HG02970 (cell line): ENCODE results near the gene C1orf116.

Source experiments
- ATAC-seq: cut with Tn5 transposase; IDR thresholded peaks from one replicate; pipeline ENCODE4 v1.9.1; 2021; ENCODE audit warnings: mild to moderate bottlenecking, moderate library complexity, moderate number of reproducible peaks; ENCODE audit not compliant: unreplicated experiment, low FRiP score

Gene C1orf116

DNA sequence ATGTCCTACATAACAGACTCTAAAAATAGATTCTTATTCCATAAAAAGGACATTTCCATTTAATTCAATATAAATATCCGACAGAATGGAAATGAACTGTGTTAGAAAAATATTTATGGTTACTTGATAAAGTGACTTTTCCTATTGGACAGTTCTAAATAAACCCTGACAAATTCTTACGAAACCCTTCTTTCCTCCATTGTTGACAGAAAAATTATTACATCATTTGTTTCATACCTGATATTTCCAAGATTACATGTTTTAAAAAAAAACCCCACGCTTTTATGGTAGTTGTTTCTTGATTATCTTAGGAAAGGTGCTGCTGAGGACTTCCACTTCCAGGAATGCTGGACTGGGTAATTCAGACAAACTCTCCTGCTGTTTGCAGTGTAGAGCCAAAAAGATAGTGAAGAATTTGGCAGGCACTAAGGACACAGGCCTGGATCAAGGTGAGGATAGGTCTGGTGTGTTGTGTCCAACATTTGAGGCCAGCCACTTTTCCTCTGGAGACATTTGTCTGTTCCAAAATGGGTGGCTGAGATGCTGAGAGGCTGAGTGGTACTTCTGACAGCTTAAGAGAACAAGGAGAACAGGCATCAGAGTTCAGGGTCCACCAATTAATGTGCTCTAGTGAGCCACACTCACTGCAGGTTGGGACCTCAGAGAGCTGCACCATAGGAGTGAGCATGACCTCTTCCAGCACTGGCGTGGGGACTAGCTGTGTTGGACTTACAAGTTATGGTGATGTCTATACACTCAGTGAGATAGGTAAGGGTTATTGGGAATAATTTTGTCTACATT is 7.0 kb upstream of the C1orf116 start:
- ATAC-seq, result no peak

DNA sequence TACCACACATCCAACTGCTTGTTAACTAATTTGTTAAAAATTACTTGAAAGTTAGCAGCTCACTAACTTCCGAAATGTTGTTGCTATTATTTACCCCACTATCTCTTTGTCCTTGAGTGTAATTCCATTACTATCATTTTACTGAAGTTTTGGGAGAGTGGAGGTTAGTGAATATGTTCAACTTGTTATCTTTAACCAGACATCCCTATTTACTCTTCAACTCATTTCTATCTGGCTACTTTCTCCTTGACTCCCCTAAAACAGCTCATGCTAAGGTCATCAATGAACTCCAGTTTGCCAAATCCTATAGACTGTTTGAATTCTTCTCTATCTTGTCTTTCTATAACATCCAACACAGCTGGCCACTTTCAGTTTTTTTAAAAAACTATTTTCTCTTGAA is 4.3 kb upstream of the C1orf116 start:
- no peak for ATAC-seq

DNA sequence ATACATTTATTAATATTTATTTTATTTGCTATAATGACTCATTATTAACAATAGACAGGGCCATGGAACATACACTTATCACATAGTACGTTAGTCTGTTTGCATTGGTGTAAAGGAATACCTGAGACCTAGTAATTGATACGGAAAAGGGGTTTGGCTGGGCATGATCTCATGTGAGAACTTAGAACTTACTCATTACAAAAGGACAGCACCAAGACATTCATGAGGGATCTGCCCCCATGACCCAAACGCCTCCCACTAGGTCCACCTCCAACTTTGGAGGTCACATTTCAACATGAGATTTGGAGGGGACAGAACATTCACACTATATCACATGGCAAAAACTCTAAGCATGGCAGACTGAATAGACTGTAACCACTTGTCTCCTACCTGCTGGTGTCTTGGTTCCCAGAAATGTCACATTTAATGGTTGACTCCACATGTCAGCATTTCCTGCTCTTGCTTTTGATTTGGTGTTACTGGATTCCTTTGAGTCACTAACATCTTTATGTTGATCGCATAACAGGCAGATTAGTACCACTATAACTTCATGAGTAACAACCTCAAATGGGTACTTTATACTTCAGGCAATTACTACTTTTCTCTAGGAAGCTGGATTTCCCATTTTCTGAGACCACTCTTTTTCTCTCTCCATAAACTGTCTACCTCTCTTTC is 3.5 kb upstream of the C1orf116 start:
- ATAC-seq, result no peak

DNA sequence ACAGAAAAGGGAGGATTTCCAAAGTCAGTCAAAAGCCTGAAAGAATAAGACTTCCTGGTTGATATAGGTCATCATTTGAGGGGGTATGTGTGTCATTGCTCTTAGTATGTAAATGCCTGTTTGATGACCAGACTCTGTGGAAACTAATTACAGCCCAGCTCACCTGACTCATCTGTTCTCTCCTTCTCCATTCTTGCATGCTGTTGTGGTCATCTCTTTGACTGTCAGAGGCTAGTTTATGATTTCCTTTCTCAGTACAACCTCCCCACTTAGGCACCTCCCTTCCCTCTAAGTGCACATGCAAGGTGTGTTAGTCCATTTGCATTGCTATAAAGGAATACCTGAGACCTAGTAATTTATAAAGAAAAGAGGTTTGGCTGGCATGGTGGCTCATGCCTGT is 2.4 kb upstream of the C1orf116 start:
- no peak for ATAC-seq

DNA sequence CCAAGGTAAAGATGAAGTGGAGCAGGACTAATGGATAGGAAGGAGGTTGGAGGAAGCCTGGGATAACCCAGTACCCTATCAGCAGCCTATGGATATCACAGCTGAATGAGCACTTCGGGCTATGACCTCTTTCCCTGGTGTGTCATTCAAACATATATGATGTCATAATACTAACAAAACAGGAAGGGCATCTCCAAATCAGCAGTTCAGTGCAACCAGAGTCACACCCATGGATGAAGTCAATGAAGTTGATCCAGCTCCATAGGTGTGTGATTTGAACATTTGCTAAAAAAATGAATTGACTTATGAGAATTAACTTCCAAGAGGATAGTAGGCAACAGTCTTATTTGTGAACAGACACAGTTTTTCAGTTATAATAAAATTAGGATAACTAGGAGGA is 1.7 kb upstream of the C1orf116 start:
- ATAC-seq, result no peak

DNA sequence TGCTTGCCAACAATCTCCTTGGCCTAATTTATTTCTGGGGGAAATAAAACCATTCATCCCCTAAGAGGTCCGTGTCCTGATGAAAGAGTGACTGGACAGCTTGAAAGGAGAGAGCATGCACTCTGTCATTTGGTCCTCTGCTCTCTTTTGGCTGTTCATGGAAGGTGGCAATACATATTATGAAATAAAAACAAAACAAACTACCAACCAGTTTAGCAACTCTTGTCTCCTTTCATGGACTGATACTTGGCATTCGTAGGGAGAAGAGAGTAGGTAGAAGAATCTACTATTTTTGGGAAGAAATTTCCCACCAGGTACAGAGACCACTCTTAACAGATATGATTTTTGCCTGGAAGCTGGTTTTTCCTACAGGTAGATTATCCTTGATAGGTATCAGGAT is 746 bp upstream of the C1orf116 start:
- no peak for ATAC-seq

DNA sequence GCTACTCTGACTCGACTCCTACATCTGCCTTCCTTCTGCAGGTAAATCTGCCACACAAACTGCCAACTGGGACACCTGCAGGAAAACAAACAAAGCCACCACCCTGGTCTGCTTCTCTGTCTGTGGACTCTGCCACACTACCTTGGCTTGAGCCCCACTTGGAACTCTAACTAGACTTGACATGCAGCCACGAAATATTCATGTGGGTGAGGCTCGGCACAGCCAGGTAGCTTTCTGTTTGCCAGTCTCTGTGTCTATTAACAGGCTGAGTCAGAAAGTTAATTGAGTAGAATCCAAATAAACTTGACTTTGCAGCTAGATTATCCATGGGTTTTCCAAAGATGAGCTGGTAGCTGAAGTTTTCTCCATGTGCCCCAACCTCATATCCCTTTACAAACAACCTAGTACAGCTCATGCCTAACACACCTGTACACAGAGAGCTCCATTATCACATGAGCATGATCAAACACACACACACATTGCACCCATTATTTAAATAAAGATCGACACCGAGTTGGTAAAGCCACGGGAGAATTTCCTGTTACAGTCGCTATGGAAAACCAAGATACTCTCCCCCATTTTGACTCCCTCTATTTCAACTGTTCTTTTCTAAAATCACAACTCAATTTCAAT is 808 bp downstream of the C1orf116 start:
- no peak for ATAC-seq

DNA sequence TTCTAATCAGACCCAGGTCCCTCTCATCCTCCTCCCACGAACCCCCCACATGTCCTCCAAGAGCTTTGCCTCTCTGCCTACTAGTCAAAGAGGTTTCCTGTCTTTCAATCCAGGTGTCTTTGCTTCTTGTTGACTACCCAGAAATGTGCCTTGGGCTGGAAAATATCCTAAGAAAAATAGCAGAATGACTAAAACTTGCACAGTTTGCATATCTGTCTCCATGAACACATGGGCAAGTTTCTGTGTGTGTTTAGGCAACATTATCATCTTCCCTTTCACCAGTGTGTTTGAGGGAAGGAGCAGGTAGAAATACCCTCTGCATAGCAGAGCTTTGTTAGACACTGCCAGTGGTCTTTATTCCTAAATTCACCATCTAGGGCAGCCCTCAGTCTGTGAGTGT is 1.5 kb downstream of the C1orf116 start:
- no peak for ATAC-seq

DNA sequence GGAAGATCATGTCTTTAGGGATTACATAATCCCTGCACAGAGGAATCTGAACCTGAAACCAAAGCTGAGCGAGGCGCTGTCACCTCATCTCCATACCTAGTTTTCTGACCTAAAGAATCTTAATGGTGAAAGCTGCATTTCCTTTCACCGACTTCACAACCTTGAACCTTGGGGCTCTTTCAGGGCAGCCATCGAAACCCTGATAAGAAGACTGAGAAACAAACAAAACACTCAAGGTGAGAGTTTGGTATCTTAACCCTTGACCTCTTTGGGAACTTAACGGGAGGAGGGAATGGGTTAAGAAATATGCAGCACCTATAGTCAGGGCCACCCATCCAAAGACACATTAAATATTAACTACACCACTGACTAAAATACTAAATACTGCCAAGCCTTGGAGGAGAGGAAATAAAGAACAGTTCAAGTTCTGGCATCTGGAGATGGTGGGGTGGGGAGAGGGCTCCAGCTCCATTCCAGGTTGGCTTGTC is 2.0 kb downstream of the C1orf116 start:
- ATAC-seq, result no peak

DNA sequence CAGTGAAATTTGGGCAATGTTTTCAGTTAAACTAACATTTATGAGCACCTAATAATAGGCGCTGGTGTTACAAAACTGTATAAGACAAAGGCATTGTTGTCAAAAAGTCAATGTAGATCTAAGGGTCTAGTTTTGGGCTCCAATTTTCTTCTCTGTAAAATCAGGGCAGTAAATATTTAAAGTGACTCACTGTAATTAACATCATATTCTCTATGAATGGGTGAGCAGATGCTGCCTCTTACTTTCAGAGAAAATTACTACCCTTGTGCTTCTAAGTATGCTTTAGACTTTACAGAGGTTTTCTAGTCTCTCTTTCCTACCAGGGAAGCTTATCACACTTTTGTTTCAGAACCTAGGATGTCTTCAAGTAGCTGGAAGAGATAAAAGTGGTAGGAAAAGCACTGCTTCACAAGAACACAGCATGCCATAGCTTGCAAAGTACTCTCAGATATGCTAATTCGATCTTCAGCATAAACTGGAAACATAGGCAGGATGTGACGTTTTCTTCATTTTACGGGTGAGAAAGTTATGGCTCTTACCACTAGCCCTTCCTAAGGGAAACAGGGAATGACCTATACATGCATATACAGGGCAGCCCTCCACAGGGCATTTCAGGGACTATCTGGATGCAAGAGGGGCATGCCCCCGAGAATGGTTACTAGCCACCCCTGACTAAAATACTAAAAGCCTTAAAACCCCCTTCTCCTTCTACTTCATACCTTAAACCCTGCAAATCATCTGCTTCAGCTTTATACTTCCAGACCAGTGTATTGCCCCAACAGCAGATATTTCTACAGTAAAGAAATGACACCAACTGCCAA is 2.6 kb downstream of the C1orf116 start:
- ATAC-seq, result no peak

DNA sequence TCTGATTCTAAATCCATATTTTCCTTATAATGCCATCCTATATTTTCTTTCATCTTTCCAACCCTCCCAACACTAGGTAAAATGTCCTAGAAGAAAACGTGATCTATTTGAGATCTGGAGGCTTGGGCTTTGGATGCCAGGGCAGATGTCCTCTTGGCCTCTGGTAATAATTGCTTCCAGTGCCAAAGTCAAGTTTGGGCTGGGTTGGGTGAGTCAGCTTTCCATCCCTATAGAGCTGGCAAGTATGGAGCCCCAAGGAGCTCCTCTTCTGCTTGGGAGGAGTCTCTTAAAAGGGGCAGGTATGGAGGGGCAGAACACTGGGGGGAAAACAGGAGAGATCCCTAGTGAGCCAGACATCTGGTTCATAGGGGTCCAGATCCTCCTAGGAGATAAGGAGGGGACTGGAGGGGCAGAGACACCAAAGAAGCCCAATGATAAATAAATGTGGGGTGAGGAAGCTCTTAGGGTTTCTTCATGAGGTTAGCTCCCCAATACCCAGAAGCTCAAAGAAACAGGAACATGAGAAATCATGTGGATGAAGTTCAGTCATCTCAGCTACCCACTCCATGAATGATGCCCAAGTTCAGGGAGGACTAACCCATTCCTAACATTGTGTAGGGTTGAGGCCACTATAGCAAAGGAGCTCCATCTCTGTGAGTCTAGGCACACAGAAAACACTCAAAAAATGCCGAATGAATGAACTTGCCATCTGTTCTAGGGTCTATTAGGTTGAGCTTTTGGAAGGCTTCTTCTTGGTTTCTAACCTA is 3.5 kb downstream of the C1orf116 start:
- no peak for ATAC-seq

DNA sequence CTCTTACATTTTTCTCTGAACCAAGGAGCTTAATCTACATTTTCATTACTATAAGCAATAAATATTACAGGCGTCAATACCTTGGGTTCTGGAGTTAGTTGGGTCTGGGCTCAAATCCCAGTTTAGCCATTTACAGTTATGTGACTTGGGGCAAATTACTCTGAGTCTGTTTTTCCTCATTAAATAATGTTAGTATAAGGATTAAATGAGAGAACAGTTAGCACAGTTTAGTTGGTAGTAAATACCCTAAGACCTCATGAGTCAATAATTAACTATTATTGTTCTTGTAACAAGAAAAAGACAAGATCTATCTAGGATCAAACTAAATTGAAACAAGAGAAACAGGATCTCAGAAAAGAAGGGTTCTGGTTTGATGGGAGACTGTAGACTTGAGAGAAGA is 4.6 kb downstream of the C1orf116 start:
- ATAC-seq, result no peak

DNA sequence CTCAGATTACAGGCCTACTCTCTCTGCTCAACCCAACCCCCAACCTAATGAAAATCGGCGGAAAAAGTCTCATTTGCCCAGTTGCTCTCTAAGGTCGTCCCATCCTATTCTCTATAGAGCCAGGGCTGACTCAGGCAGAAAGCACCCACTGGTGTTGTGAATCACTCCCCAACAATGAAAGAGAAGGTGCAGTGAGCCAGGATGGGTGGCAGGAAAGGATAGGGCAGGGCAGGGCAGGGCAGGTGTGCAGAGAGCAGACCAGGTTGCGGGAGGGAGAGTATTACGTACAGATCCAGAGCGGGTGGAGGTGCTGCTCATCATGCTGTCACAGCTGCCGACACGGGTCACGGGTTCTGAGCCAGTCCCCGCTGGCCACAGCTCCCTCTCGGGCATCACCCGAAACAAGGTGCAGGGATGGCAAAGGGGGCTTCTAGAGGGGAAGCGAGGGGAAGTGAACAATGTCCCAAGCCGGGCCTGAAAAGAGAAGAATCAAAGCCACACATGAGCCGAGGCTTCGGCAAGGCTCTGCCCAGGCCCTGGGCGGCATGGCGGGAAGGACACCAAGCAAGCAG is 5.3 kb downstream of the C1orf116 start:
- ATAC-seq, result no peak

DNA sequence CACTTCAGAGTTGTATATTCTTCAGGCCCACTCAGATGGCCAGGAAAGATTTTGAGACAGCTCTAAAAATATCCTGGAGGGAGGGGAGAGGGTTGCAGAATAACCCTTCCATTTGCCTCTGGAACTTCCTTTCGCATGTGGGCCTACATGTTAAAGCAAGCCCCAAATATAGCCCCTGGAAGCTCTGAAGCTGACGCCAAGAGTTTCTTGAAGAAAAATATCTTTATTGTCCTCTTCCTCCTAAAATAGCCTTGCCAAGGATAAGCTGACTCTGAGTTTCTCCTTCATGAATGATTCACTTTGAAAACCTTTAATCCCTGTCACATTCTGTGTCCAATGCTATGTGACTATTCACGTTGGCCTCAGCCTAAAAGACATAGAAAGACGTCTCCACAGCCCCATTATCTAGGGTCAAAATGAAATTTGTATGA is 6.4 kb downstream of the C1orf116 start:
- no peak for ATAC-seq

DNA sequence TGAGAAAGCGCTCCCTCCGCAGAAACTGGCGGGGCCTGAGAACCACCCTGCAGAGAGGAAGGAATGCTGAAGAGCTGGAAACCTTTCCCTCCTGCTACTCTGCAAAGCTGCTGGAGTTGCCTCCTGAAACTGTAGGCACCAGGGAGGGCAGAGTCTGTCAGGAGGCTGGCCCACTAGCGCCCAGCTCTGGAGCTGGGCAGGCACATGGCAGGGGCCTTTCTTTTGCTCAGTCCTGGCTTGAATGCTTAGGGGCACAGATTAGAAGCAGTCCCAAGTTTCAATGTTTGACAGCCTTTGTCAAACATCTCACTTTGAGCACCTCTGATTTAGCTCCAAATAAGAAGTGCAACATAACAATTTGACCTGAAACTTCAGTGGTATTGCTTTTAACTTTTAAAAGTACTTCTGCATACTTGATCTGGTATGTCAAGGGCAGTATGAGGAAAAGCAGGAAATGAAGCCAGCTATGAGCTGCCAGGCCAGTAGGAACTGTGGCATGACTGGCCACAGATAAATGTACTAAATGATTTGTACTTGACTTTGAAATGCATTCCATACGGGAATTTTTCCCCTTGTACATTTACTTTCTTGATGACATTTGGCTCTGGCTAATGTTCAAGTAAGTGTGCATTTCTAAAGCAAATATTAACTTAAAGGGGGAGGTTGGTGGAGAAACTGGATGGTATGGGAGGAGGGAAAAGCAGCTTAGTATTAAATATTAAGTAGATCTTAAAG is 7.2 kb downstream of the C1orf116 start:
- ATAC-seq, result no peak

DNA sequence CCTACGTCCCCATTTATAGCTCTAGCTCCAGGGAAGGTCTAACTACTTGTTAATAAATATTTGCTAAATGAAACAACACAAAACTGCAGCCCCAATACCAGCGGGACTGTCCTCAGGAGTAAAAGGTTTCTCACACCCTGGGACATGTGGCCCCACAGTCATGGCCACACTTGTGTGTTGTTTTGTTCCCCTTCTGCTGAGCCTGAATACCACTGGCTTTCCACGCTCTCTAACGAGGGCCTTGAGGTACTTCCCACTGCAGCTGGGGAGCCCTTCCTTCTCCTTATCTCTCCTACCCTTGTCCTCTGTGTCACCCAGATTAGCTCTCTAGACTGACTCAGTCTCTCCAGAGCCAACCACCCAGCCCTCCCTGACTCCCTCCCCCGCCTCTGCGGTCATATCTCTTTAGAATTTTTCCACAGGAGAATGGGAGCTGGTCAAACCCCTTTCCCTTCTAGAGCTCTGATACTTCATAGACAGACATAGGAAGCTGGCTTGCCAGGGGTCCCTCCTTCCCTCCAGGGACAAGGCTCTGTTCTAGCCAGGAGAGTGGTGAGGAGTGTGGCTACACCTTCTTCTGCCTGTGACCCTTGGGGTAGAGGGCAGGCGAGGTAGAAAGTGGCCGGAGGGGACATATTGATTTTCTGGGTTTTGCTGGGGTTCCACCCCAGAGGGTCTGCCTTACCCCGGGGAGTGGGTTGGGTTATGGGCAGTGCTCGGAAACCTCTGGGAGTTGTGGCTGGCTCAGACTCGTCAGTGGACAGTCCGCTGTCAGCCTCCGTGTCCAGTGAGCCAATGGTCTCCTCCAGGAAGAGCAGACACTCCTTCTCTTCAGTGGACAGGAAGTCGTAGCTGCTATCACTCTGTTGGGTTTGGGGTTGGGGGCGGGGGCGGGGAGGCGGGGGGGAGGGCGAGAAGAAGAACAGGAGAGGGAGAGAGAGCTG is 8.1 kb downstream of the C1orf116 start:
- no peak for ATAC-seq

DNA sequence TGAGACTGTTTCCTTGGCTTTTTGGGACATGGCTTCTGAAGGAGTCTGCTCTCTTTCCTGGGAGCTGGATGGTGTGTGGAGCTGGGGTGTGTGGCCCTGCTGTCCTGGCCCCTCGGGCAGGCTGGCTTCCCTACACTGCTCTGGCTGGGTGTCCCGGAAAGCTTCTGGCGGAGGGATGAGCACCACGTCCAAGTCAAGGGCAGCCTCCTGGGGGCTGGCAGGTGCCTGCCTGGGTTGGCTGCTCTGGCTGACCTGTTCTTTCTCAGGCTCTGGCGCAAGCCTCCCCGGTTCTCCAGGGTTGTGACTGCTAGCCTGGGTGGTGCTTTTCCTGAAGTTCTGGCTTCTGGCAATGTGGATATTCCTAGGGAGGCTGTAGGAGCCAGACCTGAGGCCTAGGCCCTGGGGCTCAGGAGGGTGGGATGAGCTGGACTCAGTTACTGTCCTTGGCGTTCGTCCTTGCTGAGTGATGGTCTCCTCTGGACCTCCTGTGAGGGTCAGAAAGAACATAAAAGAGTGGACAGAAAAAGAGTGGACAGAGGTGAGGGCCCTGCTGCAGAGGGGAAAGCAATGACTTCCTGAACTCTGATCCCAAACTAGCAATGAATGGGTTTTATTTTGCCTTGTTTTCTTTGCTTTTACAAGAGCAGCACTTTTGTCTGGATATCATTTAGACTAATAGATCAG is 9.4 kb downstream of the C1orf116 start:
- ATAC-seq, result no peak
